Measurements from ENCODE around the gene GRK1.
"Not testable (repeated sequence)": the region's sequence is repeated elsewhere in the genome, so short reads cannot be mapped to it uniquely, and the experiment has no call there.

The GRK1 gene

DNA sequence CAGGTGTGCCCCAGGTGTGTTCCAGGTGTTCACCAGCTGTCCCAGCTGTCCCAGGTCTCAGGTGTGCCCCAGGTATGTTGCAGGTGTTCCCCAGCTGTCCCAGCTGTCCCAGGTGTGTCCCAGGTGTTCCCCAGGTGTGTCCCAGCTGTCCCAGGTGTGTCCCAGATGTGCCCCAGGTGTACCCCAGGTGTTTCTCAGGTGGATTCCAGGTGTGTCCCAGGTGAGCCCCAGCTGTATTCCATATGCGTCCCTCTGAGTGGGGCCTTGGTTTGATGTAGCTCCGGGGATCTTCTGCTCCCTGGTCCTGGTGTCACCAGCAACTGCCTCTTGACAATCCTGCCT is 719 bp upstream of the GRK1 start:
- DNase-seq: no peak

GRCh38 chr13:113667771-113668490 is 912 bp downstream of the GRK1 start:
- DNase-seq: no peak

DNA sequence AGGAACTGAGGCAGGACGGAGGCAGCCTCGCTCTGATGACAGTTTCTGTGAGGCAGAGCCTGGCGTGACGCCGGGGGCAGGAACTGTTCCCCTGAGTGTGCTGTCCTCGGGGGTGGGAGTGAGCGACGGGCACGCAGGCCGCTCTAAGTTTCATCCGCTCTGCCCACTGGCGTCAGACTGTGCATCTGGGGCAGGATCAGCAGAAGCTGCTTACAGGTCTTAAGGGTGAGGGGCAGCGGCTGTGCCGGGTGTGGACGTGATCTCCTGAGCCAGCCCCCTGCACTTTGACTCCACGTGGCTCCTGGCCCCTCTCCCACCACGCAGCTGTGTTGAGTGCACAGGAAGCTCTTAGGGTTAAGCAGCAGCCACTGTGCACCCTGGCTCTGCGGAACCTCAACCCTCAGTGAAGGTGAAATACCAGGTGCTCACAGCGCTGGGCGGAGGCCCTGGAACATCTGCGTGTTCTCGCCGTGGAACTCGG is 1.5 kb downstream of the GRK1 start:
- no peak for DNase-seq

DNA sequence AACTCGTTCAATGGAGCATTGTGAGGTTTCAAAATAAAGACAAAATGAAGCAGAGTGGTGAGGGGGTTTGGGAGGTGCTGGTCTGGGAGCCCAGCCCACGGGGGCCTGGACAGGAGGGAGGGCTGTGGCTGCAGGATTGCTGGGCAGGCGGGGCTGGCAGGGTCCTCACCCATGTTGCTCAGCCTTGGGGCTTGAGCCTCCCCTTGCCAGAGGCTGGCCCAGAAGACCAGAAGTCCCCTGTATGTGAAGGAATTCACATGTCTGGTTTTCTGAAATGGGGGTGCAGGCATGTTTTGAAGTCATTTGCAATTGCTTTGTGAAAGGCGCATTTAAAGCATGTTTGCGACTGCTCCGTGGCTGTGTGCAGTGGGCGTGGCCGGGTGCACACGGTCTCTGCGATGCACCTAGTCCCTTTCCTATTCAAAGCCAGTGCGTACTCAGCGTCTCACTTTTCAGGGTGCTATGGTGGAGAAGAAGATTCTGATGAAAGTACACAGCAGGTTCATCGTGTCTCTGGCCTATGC is 2.3 kb downstream of the GRK1 start:
- DNase-seq: no peak

GRCh38 chr13:113669755-113670341 is 2.8 kb downstream of the GRK1 start:
- DNase-seq: no peak

GRCh38 chr13:113670541-113670940 is 3.5 kb downstream of the GRK1 start:
- DNase-seq: no peak

GRCh38 chr13:113671066-113672001 is 4.3 kb downstream of the GRK1 start:
- no peak for DNase-seq

DNA sequence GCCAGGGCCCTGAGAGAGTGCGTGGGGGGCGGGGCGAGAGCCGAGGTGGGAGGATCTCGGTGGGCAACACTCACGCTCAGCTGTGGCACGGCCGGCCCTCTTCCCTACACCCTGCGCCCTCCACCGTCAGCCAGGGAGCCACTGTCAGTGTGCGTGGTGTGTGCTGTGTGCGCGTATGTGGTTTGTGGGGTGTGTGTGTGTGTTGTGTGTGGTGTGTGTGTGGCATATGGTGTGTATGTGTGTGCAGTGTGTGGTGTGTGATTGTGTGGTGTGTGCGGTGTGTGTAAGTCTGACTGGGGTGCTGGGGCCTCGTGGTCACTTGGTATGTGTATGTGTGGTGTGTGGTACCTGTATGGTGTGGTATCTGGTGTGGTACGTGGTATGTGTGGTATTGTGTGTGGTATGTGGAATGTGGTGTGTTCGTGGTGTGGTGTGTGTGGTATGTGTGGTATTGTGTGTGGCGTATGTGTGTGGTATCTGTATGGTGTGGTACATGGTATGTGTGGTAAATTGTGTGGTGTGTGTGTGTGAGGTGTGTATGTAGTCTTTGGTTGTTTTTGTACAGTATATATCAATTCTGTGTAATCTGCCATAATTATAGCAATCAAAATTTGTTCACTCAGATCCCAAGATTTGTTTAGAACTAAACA is 5.1 kb downstream of the GRK1 start:
- DNase-seq: no peak

GRCh38 chr13:113722921-113723320 is 55.9 kb downstream of the GRK1 start:
- no peak for DNase-seq

GRCh38 chr13:113723410-113724015 is 56.5 kb downstream of the GRK1 start:
- DNase-seq: no peak

- DNase-seq: no peak
These were observed 57.2 kb downstream of the GRK1 start for GRCh38 chr13:113724016-113724758.

GRCh38 chr13:113724780-113725315 is 57.8 kb downstream of the GRK1 start:
- DNase-seq: peak; percentile 81

DNA sequence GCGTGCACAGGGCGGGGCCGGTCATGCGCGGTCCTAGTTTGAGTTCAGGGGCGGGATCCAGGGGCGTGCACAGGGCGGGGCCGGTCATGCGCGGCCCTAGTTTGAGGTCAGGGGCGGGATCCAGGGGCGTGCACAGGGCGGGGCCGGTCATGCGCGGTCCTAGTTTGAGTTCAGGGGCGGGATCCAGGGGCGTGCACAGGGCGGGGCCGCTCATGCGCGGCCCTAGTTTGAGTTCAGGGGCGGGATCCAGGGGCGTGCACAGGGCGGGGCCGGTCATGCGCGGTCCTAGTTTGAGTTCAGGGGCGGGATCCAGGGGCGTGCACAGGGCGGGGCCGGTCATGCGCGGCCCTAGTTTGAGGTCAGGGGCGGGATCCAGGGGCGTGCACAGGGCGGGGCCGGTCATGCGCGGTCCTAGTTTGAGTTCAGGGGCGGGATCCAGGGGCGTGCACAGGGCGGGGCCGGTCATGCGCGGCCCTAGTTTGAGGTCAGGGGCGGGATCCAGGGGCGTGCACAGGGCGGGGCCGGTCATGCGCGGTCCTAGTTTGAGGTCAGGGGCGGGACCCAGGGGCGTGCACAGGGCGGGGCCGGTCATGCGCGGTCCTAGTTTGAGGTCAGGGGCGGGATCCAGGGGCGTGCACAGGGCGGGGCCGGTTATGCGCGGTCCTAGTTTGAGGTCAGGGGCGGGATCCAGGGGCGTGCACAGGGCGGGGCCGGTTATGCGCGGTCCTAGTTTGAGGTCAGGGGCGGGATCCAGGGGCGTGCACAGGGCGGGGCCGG is 58.5 kb downstream of the GRK1 start:
- DNase-seq: peak; percentile 35

GRCh38 chr13:113726106-113726821 is 59.2 kb downstream of the GRK1 start:
- not testable (repeated sequence) for DNase-seq

GRCh38 chr13:113726961-113727411 is 60.0 kb downstream of the GRK1 start:
- DNase-seq: no peak

GRCh38 chr13:113728571-113729054 is 61.6 kb downstream of the GRK1 start:
- DNase-seq: no peak

GRCh38 chr13:113729187-113730019 is 62.4 kb downstream of the GRK1 start:
- DNase-seq: no peak

- DNase-seq: no peak
These were observed 63.3 kb downstream of the GRK1 start for GRCh38 chr13:113730258-113730691.

- DNase-seq: no peak
These were observed 63.8 kb downstream of the GRK1 start for GRCh38 chr13:113730831-113731191.
